GF-D8 (cell line): ENCODE data around the gene DCDC2B.

Experiments used
- DNase-seq: peaks from one replicate; lab custom pipeline; 2025; lab: John Stamatoyannopoulos, UW

Gene DCDC2B

DNA sequence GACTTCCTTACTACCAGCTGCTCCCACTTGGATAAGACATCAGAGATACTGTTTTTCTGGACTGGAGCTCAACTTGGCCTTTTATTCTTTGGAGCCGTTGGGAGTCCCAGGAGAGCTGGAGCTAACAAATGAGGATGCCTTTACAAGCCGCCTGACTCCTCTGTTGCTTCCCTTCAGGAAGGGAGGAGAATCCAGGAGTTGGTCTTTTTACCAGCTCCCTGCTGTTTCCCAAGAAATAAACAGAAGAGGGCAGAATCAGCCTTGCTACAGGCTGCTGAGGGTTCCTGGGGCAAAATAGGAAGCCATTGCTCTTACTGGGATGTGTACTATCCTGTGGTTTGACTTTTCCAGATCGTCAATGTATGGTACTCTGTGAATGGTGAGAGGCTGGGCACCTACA, 14.8 kb downstream of the DCDC2B start:
- DNase-seq = no peak

DNA sequence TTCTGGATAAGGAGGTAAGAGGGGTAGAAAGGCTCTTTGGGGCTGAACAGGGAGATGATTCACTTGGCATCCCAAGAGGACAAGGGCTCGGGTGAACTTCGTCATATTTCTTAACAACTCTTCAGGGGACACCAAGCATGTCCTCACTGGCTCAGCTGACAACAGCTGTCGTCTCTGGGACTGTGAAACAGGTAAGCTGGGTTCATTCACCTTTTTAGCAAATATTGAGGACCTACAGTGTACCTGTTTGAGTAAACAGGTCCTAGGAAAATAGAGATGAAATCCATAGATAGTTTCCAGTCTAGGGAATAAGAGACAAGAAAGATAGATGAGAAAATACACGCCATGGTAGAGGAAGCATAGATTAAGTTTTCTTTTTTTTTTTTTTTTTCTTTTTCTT, 15.4 kb downstream of the DCDC2B start:
- no peak for DNase-seq

DNA sequence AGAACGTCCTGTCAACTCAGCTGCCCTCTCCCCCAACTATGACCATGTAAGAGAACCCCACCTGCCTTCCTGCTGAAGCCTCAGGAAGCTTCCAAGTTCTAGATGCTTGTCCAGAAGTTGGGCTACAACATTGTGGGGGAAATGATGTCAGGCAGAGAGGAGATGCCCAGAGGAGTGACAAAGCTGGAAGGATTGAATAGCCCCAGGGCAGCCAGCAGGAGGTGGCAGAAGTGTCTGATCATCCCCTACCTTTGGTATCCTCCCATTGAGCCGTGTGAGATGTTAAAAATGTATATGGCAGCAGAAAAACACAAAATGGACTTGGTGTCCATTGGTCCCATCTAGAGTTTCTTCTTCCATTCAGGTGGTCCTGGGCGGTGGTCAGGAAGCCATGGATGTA, 19.9 kb downstream of the DCDC2B start:
- DNase-seq = no peak

DNA sequence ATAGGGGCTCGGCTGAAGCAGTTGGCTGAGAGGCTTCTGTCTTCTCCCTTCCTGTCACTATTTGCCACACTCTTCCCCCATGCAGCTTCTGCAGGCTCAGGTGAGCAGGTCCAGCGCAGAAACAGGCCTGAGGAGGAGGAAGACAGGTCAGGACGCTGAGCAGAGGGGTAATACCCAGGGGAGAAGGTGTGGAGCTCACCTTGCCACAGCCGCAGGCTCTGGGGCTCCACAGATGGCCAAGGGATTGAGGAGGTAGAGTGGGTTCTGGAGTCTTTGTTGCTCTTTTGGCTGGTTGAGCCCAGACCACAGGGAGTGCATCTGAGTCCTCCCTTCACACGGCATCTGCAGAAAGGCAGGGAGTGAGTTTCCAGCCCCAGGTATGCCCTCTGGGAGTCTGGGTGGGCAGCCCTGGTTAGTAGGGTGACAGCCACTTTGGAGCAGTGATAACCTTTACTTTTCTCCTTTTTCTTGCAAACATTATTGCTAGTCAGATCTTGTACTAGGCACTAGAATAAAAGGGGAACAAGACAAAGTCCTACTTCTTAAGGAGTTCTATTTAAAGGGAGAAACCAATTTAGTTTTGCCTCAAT, 23.0 kb downstream of the DCDC2B start:
- DNase-seq = no peak

DNA sequence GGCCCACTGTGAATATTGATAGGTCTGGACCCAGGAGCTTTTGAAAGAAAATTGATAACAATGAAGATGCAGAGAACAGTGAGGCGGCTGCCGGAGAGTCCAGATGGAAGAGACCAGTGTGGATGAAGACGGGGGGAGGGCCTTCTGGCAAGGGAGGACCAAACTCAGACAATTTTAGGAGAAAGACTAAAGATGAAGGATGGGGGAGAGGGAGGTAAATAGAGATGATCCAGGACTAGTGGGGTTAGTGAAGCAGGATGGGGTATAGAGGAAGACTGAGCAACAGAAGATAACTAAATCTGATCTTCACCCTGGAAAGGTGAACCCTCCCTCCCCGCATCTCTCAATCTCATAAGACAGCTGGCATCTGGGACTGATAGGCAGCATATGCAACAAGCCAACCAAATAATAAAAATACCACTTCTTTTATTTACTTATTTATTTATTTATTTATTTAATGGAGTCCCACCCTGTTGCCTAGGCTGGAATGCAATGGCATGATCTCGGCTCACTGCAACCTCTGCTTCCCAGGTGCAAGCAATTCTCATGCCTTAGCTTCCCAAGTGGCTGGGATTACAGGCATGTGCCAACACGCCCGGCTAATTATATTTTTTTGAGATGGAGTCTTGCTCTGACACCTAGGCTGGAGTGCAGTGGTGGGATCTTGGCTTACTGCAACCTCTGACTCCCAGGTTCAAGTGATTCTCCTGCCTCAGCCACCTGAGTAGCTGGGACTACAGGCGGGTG, 23.8 kb downstream of the DCDC2B start:
- DNase-seq = no peak

DNA sequence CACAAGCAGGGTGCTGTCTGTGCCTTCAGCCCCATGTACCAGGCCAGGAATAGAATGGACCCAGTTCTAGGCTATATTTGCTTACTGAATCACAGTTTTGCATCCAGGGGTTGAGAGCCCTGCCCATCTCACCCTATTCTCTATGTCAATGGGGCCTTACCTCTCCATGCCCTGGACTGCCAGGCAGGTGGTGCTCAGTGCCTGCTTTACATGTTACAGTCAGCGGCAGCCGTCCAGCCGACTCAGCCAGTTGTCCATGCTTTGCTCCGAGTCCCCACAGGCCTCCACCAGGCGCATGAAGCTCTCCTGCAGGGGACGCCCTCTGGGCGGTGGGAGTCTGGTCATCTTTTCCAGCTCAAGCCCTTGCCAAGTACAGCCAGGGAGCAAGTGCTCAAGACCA, 25.9 kb downstream of the DCDC2B start:
- no peak for DNase-seq

DNA sequence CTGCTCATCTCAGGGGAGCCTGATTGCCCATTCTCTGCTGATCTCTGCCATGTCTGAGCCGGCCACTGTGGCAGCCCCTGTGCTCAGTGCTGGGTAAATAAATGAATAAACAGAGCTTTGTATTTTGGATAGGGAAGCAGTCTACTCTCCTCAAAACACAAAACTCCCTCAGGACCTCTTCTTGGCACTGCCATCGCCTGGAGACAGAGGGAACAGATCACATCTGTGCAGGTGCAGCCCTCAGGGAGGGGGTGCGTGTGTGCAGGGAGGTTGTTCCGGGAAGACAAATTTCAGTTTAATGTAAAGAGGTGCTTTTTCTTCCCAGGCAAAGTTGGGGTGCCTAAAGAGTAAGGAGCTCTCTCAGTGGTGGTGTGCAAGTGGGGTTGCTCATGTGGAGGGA, 30.4 kb downstream of the DCDC2B start:
- no peak for DNase-seq

DNA sequence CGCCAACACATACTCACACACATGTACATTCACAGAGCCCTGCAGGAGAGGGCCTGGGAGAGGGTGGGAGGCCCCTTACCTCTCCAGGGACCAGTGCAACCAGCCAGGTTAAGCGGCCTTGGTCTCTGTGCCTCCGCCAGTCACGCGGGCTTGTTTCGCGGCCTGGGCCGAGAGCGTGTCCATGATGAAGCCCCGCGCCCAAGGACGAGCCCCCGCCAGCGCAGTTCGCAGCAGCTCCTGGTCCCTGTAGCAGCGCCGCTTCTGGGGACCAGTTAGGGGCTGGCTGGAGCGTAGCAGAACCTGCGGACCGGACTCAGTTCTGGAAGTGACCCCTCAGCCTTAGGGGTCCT, 30.9 kb downstream of the DCDC2B start:
- DNase-seq = no peak

DNA sequence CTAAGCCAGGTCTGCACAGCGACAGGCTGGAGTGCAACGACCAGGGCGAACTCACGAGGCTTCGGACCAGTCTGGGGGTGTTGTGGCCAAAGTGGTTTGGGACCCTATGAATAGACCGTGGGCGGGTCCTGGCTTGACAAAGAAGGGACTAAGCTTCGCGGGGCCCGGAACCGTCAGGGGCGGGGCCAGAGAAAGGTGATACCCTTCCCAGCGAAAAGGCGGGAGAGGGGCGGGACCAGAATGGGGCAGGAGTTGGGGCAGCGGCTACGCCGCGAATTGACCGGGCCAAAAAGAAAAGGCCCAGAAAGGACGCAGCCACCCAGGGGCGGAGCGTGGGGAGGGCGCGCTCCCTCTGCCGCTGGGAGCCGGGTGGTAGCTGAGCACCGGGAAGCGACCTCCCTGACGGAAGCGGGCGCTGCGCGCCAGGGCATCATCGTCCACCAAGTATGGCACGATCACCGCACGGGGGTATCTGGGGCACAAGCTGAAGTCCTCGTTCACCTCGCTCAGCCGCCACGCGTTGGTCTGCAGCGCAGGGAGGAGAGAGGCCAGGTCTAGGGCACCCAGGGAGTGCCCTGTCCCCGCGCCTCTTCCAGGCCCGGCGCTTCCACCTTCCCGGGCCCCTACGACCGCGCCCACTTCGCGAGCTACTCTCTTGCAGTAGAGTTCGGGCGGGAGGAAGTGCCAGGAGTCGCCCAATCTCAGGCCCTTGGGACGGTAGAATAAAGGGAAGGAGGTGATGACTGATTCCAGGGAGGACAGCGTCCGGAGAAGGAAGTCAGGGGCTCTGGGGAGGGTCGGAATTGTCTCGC, 31.5 kb downstream of the DCDC2B start:
- no peak for DNase-seq

DNA sequence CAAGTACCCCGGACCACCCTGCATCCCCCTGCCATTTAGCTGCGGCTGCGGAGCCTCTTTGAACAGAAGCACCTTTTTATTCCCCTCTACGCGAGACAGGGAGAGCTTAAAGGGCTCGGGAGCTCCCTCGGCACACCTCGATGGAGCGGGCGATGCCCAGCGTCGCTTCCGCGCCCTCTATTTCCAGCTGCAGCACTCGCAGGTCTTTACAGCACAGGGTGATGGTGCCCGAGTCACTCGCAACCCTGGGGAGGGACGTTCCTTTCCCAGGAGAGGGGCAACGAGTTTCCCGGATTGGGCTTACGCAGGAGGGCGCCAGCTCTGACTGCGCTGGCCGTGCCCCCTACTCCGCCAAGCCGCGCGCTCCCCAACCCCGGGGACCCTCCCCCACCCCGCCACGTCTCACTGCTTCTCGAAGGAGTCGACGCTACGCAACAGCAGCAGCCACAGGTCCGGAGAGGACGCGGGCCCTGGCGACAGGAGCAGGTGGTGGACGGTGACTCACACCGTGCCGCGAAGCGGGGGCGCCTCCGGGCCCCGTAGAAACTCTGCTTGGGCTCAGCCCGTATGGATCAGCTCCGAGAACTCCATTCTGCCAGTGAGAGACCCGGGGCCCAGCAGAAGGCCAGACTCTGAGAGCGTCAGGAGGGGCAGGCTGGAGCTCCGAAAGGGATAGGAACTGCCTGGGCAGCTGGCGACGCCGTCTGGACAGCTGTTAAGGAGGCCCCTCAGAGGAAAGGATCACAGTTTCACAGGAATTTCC, 32.3 kb downstream of the DCDC2B start:
- DNase-seq = no peak

DNA sequence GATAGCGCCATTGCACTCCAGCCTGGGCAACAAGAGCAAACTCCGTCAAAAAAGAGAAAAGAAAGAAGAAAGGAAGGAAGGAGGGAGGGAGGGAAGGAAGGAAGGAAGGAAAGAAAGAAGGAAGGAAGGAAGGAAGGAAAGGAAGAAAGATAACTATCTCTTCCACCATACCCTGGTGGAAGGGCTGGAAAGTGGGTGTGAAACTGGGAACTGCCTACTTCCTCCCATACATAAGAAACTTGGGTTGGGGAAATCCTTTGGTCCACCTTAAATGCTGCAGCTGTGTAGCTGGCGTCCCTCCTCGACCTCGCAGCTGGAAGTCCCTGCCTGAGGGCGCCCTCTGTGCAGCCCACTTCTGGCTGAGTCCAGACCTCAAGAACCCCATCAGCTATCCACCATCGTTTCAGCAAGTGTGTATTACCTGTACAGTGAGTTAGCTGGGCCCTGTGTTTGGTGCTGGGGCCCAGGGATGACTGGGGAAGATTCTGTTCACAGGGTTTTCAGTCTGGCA, 33.5 kb downstream of the DCDC2B start:
- DNase-seq = no peak

DNA sequence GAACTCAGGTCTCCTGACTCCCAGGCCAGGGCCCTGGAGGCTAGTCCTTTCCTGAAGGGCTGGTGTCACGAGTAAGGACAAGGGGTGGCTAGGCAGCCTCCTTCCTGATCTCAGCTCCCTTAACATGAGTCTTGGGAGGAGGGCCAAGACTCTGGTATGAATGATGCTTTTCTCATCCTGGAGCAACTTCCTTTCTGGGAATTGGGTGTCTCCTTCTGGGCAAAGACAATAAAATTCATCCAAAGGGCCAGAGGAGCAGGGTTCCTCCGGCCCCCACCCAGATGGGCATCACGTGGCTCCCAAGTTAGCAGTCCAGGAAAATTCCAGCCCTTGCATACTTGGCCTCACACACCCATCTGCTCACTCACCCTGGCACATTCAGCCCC, 38.0 kb downstream of the DCDC2B start, which contains the start of gene FAM167B:
Gene FAM167B (plus strand): TSS at position 335 of the 386 bp plus-strand sequence. CDS start 200 bp downstream, outside the sequence.
- DNase-seq = no peak

DNA sequence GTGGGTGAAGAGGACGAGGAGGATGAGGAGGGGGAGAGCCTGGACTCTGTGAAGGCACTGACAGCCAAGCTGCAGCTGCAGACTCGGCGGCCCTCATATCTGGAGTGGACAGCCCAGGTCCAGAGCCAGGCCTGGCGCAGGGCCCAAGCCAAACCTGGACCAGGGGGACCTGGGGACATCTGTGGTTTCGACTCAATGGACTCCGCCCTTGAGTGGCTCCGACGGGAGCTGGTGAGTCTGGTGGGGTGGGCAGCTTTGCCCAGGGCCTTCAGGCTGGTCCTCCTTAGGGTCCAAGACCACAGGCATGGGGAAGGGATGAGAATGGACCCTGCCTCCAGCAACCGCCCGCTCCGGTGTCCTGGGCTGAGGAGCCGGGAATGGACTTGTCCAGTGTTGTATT, 38.6 kb downstream of the DCDC2B start:
- no peak for DNase-seq

DNA sequence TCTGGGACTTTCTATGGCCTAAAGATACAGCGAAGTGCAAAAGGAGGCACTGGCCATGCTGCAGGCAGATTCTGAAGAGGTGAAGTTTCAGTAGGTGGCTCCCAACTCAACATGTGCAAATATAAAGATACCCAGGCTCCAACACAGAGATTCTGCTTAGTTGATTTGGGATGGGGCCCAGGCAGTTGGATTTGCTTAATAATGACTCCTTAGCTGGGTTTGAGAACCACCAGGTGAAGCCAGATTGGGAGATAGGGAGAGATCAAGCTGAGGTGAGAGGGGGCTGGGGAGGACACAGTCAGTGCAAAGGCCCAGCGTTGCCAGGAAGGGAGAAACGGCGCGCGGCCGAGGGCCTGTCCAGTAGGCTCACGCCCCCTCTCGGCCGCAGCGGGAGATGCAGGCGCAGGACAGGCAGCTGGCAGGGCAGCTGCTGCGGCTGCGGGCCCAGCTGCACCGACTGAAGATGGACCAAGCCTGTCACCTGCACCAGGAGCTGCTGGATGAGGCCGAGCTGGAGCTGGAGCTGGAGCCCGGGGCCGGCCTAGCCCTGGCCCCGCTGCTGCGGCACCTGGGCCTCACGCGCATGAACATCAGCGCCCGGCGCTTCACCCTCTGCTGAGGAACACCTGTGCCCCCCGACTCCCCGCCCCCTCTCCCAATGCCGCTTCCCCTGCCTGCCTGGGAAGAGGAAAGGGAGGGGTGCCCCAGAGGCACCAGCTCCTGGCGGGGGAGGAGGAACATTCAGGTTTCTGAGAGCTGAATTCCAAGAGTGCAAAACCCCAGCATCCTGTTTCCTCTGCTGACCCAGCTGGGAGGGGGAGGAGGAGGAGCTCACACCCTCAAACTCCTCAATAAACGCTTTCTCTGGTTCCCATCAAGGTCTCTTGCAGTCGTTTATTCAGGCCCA, 39.3 kb downstream of the DCDC2B start:
- DNase-seq = no peak

DNA sequence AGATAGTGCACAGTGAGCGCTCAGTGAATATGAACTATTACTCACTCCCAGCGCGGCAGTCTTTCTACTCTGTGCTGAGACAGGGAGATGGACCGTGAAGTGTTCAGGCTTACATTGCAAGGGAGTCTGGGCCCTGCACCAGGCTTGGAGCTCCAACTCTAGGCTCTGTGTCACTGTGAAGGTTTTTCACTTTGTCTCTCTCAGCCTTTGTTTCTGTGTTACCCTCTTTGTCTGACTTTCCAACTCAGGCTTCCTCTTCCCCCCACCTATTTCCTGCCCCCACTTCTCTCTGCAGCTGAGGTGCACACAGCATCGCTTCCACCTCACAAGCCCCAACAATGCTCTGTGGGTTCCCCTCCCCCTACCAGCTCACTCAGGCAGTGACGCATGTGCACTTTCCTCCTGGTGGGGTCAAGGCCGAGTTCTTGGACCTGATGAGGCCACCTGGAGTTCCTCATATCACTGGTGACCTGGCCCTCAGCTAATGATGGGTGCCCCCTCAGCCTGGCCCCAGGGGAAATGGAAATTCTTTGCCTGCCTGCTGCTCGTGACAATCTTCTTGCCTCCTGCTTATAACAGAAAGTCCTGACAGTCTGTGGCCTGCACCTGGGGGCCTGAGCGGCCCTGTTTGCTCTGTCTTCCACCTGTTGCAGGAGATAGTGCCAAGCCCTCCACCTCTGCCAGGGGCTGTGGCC, 41.1 kb downstream of the DCDC2B start:
- no peak for DNase-seq

DNA sequence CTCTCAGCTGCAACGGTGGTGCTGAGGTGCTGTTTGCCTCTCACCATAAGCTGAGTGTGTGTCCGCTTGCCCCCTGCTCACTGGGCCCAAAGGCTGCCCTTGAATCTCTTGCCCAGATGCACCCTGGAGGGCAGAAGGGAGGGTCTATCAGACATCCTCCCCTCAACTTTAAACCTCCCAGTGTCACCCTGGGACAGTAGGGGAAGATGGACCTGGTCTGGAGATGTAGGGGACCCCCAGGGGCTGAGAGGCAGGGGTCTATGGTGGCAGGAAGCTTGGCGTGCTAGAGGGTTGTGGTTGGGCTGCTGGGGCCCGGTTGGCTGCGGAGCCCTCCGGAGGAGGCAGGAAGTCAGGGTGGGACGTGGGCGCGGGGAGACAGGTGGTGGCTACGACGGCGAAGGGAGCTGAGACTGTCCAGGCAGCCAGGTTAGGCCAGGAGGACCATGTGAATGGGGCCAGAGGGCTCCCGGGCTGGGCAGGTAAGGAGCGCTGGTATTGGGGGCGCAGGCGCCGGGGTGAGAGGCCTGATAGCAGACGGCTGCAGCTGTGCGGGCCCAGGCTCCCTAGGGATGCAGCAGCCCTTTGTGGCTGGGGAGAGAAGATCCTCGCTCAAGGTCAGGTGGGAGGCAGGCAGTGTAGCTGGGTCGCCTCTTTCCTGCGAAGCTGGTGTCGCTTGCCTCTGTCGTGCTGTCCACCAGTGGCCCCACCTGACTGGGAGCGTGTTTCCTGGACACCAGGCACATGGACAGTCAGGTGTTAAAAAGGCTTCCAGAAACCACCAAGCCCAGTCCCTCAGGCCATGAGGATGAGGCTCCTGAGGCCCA, 42.2 kb downstream of the DCDC2B start, which contains the start of gene LCK:
Gene LCK (plus strand): TSS at position 373 of the 824 bp plus-strand sequence. CDS start 23,065 bp downstream, outside the sequence.
- DNase-seq = no peak

DNA sequence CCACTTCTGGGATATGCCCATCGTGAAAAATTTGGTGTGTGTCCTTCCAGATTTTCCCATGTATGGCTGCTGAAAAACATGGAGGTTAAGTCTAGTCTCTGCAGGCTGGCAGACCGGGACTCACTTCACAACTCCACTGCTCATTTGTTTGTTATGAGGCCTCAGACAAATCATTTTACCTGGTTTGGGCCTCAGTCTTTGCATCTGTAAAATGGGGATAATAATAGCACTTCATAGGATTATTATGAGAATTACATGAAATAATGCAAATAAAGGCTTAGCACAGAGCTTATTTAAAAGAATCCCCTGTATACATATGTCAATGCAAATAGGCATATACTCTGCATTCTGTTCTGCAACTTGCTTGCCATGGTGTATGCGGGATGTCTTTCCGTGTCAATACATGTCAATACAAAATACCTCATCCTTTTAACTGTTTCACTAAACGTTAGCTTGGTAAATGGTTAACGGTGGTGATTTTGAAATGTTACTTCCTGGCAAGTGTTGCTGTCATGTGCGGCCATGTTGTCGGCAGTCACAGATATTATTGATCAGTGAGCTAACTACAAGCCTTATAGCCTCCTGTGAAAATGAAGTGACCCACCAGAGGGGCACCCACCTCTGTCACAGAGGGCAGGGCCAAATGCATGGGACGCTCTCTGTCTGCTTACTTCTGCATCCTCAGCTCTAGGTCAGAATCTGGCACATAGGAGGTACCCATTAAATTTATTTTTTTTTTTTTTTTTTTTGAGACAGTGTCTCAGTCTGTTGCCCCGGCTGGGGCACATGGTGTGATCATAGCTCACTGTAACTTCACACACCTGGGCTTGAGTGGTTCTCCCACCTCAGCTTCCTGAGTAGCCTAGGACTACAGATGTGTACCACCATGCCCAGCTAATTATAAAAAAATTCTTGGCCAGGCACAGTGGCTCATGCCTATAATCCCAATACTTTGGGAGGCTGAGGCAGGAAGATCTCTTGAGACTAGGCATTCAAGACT, 46.5 kb downstream of the DCDC2B start:
- no peak for DNase-seq
